GM10266 (cell line): ENCODE data around the gene CHRD.

ENCODE experiments used
- DNase-seq: peaks from one replicate; pipeline ENCODE4 v3.0.0; 2012; ENCODE audit errors: extremely low spot score
- TF ChIP-seq, protein P1 (sequence below): IDR thresholded peaks from 2 replicates; pipeline ENCODE4 v1.5.1; 2012; ENCODE audit warnings: mild to moderate bottlenecking, low read depth; ENCODE audit not compliant: control insufficient read depth, insufficient read depth; ENCODE audit errors: missing control alignments

CHRD gene

DNA sequence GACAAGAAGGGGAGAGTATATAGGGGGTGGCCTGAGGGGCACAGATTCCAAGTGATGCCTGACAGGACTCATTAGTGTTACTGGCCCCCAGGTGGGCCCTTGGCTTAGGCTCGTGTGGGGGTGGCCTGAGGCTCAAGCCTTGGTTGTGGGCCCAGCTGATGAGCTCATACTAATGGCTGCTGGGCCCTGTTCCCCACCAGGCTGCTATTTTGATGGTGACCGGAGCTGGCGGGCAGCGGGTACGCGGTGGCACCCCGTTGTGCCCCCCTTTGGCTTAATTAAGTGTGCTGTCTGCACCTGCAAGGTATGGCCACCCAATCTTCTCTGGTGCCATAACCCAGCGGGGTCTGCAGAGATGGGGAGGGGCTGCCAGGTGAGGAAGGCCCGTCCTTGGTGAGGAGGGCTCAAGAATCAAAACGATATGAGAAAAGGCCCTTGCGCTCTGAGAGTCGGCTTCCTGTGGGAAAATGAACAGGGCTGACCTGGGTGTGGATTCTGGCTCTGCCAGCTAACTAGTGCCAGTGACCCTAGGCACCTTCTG lies 7.4 kb downstream of the CHRD start:
- TF ChIP-seq, protein P1, sequence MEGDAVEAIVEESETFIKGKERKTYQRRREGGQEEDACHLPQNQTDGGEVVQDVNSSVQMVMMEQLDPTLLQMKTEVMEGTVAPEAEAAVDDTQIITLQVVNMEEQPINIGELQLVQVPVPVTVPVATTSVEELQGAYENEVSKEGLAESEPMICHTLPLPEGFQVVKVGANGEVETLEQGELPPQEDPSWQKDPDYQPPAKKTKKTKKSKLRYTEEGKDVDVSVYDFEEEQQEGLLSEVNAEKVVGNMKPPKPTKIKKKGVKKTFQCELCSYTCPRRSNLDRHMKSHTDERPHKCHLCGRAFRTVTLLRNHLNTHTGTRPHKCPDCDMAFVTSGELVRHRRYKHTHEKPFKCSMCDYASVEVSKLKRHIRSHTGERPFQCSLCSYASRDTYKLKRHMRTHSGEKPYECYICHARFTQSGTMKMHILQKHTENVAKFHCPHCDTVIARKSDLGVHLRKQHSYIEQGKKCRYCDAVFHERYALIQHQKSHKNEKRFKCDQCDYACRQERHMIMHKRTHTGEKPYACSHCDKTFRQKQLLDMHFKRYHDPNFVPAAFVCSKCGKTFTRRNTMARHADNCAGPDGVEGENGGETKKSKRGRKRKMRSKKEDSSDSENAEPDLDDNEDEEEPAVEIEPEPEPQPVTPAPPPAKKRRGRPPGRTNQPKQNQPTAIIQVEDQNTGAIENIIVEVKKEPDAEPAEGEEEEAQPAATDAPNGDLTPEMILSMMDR: no peak
- DNase-seq: no peak

DNA sequence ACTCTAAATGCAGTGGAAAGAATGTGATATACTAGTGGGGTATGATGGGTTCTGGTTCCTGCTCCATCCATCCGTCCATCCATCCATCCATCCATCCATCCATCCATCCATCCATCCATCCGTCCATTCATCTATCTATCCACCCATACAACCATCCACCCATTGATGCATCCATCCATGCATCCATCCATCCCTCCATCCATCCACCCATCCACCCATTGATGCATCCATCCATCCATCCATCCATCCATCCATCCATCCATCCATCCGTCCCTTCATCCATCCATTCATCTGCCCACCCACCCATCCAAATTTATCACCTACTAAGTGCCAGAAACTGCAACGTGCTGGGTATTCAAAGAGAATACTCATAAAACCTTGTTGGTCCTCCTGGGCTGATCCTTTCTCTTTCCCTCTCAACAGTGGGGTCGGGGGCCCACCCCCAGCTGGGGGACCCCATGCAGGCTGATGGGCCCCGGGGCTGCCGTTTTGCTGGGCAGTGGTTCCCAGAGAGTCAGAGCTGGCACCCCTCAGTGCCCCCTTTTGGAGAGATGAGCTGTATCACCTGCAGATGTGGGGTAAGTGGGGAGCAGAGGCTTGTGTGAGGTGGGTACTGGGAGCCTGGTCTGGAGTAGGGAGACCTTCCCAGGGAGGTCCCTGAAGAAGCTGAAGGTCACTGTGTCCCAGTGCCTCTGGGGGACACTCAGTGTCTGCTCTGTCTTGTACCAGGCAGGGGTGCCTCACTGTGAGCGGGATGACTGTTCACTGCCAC lies 8.5 kb downstream of the CHRD start:
- TF ChIP-seq, protein P1: no peak
- no peak for DNase-seq

DNA sequence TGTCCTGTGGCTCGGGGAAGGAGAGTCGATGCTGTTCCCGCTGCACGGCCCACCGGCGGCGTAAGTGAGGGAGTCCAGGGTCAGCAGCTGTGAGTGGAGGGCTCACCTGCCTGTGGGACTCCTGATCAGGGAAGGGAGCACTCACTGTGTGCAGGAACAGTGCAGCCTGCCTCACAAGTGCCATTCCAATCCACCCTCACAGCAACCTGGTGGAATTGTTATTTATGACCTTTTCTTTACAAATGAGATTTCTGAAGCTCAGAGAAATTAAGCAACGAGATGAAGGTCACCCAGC lies 9.0 kb downstream of the CHRD start:
- no peak for DNase-seq
- TF ChIP-seq, protein P1: no peak

DNA sequence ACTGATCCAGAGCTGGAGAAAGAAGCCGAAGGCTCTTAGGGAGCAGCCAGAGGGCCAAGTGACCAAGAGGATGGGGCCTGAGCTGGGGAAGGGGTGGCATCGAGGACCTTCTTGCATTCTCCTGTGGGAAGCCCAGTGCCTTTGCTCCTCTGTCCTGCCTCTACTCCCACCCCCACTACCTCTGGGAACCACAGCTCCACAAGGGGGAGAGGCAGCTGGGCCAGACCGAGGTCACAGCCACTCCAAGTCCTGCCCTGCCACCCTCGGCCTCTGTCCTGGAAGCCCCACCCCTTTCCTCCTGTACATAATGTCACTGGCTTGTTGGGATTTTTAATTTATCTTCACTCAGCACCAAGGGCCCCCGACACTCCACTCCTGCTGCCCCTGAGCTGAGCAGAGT lies 9.5 kb downstream of the CHRD start:
- TF ChIP-seq, protein P1: no peak
- no peak for DNase-seq

DNA sequence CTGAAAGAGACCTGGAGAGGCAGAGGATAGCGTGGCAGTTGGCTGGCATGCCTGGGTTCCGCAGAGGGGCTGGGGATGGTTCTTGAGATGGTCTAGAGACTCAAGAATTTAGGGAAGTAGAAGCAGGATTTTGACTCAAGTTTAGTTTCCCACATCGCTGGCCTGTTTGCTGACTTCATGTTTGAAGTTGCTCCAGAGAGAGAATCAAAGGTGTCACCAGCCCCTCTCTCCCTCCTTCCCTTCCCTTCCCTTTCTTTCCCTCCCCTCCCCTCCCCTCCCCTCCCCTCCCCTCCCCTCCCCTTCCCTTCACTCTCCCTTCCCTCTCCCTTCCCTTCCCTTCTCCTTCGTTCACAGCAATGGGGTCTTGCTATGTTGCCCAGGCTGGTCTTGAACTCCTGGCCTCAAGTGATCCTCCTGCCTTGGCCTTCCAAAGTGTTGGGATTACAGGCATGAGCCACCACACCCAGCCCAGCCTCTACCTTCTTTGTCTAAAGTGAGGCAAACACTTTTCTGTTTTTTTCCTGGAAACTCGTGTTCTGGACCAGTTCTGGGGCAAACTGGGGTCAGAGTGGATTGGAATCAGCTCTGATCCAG lies 10.2 kb downstream of the CHRD start:
- no peak for DNase-seq
- TF ChIP-seq, protein P1: no peak

DNA sequence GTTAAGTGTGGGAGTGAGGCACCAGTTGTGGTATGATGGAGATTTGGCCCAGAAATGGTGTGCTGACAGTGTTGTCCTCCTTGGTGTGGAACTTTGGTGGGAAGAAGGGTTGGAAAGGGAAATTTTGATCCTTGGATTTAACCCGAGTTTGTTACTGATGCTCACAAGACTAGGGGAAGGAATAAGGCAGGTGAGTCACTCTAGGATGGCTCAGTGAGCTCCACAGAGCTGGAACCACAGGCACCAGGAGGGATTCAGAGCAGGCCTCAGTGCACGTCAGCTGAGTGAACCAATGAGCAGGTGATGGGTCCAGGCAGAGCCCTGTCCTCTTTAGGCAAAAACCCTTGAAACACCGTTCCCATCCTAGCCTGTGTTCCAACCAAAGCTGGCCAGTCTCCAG lies 11.4 kb downstream of the CHRD start:
- TF ChIP-seq, protein P1: no peak
- DNase-seq: no peak

DNA sequence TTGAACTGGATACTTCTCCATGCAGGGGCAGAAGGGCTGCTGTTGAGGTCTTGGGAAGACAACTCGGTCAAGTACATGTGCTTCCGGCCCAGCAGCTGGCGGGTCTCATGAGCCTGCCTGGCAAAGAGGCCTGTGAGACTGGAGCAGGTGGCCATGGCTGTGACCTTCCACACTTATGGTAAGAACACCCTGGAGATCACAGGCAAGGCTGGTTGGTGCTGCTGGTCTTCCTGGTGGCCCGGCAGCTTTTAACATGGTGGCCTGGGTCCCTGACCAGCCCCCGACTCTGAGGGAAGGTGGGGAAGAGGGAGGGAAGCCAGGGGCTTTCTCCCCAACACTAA lies 15.4 kb downstream of the CHRD start:
- no peak for DNase-seq
- TF ChIP-seq, protein P1: no peak
